Neural progenitor cell (in vitro differentiated cells): ENCODE measurements around the gene TTLL5.

Experiments used
- CTCF ChIP-seq: fragments of 200-600 bp; sonication (generic); IDR thresholded peaks from 2 replicates; pipeline ENCODE4 v1.5.1; 2017; ENCODE audit warnings: antibody characterized with exemption, mild to moderate bottlenecking
- EZH2 ChIP-seq: fragments of 200-600 bp; sonication (generic); IDR thresholded peaks from 2 replicates; pipeline ENCODE4 v1.6.1; 2017; ENCODE audit warnings: antibody characterized with exemption, mild to moderate bottlenecking, moderate library complexity
- EZH2phosphoT487 ChIP-seq: fragments of 200-600 bp; sonication (generic); IDR thresholded peaks from 2 replicates; pipeline ENCODE4 v1.6.1; 2017; ENCODE audit warnings: antibody characterized with exemption

GRCh38 chr14:75742867-75743266 is 81.8 kb downstream of the TTLL5 start:
- no peak for TF ChIP-seq CTCF
- no peak for TF ChIP-seq EZH2
- no peak for TF ChIP-seq EZH2phosphoT487
